Raji (cell line): ENCODE measurements around the gene MTG1.

Source experiments
- POLR2A ChIP-seq: IDR thresholded peaks from 2 replicates; pipeline ENCODE4 v1.6.1; 2011; ENCODE audit warnings: low read depth, low read length, control low read depth; ENCODE audit not compliant: insufficient read depth

The MTG1 gene

DNA sequence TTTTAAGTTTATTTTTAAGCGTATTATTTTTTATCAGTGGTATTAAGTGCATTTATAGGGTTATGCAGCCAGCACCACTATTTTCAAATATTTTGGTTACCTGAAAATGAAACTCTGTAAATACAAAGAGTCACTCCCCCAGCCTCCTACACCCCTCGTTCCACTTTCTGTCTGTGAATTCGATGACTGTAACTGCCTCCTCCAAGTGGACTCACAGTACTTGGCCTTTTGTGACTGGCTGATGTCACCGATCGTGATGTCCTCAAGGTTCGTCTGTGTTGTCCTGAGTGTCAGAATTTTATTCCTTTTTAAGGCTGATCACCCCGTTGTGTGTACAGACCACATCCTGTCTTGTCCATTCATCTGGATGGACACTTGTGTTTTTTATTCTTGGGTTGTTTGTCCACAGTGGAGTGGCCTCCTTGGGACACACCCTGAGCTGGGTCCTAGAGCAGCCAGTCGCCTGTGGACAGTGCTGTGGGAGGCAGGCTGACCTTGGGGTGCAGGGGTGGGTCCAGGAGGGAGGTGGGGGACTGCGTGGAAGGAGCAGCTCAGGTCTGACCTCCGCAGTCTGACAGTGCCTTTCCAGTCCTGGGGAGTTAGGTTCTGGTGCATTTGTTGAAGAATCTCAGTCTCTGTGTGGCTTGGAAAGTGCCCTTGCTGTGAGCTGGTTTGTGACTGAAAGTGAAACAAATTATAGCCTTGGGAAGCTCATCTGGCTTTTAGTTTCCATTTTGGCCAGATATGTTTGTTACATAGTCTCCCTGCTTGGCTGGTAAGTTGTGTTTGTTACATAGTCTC lies 6.9 kb downstream of the MTG1 start:
- no peak for TF ChIP-seq POLR2A

DNA sequence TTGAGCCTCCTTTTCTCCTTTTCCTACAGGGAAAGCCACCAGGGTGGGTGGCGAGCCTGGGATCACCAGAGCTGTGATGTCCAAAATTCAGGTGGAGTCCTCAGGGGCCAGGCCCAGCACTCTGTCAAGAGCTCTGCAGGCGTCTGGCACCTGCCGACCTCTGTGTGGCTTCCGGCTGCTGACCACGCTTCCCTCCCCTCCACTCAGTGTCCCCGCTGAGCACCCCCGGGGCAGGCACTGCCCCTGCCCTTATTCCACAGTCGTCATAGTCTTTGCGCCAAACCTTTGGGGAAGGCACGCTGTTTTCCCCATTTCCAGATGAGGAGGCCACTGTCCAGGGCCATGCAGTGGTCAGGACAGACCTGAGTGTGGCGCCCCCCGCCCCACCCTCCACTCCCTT lies 7.5 kb downstream of the MTG1 start:
- TF ChIP-seq POLR2A, result no peak

DNA sequence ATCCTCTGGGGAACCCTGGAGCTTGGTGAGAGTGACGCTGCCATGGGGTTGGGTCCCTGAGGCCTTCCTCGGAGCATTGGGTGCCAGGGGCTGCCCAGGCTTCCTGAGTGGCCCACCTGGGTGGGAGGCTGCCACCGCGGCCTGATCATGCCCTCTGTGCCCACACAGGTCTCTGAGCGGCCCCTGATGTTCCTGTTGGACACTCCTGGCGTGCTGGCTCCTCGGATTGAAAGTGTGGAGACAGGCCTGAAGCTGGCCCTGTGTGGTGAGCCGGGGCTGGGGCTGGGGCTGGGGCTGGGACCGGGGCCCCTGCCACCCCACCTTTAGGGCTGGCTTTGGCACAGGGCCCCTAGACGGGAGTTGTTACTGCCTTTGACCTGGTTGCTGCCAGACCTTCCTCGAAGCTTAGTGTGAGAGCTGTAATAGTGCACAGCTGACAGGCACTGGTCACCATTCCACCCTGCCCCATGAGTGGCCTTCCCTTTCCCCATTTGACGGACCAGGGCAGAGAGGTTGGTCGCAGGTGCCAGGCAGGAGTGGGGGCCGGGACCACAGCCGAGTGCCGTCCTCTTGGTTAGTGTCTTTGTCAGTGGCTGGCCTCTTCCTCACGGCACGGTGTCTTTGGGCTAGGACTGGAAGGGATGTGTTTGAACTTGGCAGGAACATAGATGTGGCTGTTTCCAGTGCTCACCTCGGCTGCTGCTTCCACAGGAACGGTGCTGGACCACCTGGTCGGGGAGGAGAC lies 8.2 kb downstream of the MTG1 start:
- TF ChIP-seq POLR2A, result no peak

DNA sequence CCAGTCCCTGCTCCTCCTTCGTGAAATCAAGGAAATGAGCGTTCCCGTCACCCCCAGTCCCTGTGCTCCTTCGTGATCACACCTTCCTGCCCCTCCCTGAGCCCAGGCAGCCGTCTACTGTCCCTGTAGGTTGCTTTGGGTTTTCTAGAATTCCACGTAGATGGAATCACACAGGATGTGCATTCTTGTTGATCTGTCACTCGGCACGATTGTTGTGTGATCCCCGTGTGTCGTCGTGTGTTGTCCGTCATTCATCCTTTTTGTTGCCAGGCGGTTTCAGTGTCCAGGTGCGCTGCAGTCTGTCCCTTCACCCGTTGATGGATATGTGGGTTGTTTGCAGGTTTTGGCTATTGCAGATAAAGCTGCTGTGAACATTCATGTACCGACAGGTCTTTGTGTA lies 9.4 kb downstream of the MTG1 start:
- TF ChIP-seq POLR2A, result no peak

DNA sequence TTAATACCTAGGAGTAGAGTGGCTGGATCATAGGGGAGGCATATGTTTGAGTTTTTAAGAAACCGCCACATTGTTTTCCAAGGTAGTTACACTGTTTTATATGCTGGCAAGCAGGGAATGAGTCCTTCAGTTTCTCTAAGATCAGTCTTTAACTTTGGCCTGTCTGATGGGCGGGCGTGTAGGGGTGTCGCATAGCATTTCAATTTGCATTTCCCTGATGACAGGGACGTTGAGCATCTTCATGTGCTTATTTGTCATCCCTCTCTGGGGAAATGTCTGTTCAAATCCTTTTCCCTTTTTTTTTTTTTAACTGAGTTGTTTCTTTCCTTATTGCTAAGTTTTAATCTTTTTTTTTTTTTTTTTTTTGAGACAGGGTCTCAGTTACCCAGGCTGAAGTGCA lies 9.8 kb downstream of the MTG1 start:
- TF ChIP-seq POLR2A, result no peak

DNA sequence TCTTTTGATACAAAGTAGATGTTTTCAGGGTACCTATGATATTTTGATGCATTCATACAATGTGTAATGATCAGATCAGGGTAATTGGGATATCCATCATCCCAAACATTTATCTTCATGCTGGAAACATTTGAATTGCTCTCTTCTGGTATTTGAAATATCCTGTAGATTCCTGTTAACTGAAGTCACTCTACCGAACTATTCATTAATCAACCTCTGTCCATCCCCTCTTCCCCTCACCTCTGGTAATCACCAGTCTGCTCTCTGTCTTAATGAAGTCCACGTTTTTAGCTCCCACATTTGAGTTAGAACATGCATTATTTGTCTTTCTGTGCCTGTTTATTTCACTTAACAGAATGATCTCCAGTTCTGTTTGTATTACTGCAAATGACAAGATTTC lies 11.3 kb downstream of the MTG1 start:
- no peak for TF ChIP-seq POLR2A

DNA sequence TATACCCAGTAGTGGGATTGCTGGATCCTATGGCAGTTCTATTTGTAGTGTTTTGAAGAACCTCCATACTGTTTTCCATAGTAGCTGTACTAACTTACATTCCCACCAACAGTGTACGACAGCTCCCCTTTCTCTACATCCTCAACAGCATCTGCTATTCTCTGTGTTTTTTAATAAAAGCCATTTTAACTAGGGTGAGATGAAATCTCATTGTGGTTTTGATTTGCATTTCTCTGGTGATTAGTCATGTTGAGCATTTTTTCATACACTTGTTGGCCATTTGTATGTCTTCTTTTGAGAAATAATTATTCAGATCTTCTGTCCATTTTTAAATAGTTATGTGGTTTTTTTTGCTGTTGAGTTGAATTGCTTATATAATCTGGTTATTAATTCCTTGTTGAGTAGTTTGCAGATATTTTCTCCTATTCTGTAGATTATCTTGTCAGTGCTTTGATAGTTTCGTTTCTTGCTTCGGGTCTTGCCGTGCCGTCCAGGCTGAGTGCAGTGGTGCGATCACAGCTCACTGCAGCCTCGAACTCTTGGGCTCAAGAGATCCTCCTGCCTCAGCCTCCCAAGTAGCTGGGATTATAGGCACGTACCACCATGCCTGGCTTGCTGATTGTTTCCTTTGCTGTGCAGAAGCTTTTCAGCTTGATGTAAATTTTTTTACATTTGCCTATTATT lies 12.0 kb downstream of the MTG1 start:
- no peak for TF ChIP-seq POLR2A

DNA sequence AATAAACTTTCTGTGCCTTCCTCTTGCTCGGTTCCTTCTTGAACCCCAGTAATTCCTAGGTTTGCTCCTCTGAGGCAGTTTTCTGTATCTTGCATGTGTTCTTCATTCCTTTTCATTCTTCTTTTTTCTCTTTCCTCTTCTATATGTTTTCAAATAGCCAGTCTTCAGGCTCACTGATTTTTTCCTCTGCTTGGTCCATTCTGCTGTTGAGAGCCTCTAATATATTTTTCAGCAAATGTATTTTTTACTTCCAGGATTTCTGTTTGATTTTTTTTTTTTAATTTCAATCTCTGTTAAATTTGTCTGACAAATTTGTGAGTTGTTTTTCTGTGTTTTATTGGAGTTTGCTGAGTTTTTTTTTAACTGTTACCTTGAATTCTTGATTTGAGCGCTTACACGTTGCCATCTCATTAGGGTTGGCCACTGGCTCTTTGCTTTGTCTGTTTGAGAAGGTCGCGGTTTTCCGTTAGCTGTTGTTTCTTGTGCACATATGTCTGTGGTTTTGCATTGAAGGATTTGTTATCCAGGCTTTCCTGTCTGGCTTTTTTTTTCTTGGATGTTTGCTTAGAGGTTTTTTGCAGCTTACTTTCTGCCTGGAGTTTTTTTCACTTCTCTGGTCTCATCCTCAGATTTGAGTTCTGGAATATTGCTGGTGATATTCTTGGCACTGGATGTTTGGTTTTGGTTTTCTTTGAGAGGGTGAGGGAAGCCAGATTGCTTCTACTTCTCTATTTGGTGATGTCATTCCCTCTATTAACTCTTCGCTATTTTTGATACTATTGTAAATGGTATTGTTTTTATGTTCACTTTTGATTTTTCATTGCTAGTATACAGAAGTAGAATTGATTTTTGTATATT lies 17.8 kb downstream of the MTG1 start:
- TF ChIP-seq POLR2A, result no peak

DNA sequence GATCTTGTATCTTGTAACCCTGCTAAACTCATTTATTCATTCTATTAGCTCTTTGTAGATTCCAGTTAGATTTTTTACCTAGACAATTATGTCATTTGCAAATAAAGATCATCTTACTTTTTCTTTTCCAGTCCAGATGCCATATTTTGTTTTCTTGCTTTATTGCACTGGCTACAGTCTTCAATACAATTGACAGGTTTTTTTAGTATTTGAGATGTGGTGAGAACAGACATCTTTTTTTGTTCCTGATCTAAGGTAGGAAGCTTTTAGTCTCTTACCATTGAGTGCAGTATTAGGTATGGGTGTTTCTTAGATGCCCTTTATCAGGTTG lies 18.4 kb downstream of the MTG1 start:
- TF ChIP-seq POLR2A, result no peak

DNA sequence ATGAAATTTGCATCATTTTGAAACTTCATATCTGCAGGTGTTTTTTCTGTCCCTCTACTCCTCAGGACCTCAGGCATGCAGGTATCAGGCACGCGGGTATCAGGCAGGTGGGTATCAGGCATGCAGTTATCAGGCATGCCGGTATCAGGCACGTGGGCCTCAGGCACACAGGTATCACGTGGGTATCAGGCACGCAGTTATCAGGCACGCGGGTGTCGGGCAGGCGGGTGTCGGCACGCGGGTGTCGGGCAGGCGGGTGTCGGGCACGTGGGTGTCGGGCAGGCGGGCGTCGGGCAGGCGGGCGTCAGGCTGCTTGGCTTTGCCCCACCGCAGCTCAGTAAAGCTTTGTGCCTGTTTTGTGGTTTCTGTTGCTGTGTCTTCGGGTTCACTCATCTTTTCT lies 21.8 kb downstream of the MTG1 start:
- no peak for TF ChIP-seq POLR2A

DNA sequence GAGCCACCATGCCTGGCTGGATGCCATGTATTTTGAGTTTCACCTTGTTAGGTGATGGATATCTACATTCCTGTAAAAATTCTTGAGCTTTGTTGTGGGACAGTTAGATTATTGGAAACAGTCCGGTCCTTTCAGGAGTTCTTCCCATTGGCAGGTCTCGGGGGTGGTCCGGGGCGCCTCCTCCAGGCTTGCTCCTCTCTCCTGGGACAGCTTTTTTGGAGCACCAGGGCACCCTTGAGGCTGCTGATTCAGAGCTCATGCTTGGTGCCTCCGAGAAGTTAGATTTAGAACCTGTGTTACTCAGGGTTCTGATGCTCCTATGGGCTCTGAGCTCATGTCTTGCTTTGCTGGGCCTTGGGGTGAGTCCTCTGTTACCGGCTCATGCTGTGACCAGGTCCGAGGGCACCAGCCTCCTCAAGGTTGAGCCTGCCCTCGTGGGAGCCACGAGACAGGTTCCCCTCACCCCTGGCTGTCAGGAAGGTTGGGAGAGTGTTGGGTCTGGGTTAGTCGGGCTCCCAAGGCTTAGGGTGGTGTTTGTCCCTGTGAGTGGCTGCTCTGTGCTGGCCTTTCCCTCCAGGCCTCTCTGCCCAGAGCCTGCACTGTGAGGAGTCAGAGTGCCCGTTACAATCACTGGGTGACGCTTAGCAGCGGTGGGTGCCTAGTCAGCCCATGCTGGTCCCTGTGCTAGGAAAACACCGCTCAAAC lies 24.5 kb downstream of the MTG1 start:
- no peak for TF ChIP-seq POLR2A

DNA sequence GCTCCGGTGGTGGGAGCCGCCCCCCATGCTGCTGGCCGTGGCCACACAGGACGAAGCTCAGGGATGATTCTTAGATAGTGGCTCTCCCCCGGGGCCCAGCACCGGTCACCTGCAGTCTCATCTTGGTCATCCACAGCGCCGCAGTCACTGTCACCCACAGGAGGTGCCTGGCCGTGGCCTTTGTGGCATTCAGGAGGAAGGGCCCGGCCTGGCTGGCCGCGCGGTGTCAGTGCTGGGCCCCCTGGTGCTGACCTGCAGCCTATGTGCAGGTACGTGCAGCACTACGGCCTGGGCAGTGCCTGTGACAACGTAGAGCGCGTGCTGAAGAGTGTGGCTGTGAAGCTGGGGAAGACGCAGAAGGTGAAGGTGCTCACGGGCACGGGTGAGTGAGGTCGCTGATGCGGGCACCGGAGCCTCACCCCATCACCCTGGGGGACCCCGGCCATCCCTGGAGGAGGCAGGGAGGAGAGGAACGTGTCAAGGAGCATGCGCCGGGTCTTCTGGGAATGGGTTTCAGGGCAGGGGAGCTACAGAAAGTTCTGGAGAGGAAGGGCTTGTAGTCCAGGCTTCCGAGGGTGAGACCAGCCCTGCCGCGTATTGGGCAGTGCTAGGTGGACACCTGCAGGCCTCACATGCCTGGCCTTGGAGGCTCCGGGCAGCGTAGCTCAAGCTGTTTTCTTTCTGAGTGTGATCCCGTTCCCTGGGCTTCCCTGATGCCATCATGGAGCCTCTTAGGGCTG lies 25.4 kb downstream of the MTG1 start:
- TF ChIP-seq POLR2A, result no peak

DNA sequence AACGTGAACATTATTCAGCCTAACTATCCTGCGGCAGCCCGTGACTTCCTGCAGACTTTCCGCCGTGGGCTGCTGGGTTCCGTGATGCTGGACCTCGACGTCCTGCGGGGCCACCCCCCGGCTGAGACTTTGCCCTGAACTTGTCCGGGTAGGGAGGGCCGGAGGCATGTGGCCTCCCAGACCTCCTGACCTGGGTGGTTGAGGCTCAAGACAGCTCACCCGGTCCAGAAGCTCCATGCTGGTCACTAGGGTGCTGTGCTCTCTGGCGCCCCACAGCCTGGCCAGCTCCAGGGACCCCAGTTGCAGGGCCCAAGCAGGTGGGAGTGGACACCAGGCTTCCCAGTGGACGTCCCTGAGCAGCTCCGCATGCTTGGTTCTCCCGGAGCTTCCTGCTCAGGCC lies 26.1 kb downstream of the MTG1 start:
- TF ChIP-seq POLR2A, result no peak

DNA sequence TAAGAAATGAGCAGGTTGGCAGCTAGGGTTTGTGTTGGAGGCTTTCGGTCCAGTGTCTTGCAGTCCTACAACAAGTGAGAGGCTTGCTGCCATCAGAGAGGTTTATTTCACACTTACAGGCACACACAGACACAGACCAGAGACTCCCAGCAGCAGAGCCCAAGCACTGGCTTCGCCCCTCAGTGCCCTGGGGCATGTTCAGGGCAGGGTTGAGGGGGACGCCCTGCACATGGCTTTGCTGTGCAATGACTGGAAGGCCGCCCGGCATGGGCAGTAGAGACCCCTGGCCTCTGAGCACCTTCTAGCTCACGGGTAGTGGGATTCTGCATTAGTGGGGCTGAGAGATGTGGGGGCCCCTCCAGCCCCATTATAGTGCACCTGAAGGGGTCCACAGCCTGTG lies 26.6 kb downstream of the MTG1 start:
- TF ChIP-seq POLR2A, result no peak
